ENCODE results near the gene TBC1D14.

TBC1D14 gene

GRCh38 chr4:7046971-7047370 lies 137.3 kb downstream of the TBC1D14 start:
- no peak overlapping the region for H3K27ac ChIP-seq (ENCODE audit: low read depth, low read length)
- no peaks in the 10 kb centered on the region for H3K9me2 ChIP-seq (replicated peaks; ENCODE audit: insufficient read depth, low read length)
- H3F3A ChIP-seq (ENCODE audit: insufficient read depth): no peaks in the 10 kb centered on the region
- peaks cover 45% of the 10 kb centered on the region for H3K79me2 ChIP-seq (ENCODE audit: insufficient read depth, low read length)
- no peak overlapping the region for H2AFZ ChIP-seq (ENCODE audit: low read depth, low read length, severe bottlenecking)
- no peaks in the 10 kb centered on the region for H3K36me3 ChIP-seq (ENCODE audit: low read length)
- H3K4me3 ChIP-seq (ENCODE audit: insufficient read depth, low read length, poor library complexity, severe bottlenecking): no peak overlapping the region
- H3K27me3 ChIP-seq (ENCODE audit: low read length): no peaks in the 10 kb centered on the region
- TF ChIP-seq CTCF (IDR thresholded peaks at IDR 0.05; ENCODE audit: insufficient read depth, low read length, poor library complexity, severe bottlenecking) (no peak), EZH2phosphoT487 (conservative IDR thresholded peaks at IDR 0.05; ENCODE audit: low read length) (no peak)
- no peak overlapping the region for H3K9ac ChIP-seq (ENCODE audit: low read length)
- no peaks in the 10 kb centered on the region for H3K9me3 ChIP-seq (ENCODE audit: insufficient read depth, low read length)
- no peaks in the 10 kb centered on the region; the same call in 1 of the 2 replicates for H4K20me1 ChIP-seq (ENCODE audit: low read depth, low read length)
- H3K4me2 ChIP-seq (ENCODE audit: low read depth, low read length, poor library complexity, severe bottlenecking): no peak overlapping the region

GRCh38 chr4:7048642-7049041 lies 139.0 kb downstream of the TBC1D14 start:
- Histone ChIP-seq H3F3A (ENCODE audit: insufficient read depth) (no peaks in the 10 kb centered on the region), H3K9ac (ENCODE audit: low read length) (no peak overlapping the region), H3K79me2 (ENCODE audit: insufficient read depth, low read length) (peaks cover 51% of the 10 kb centered on the region), H3K9me3 (ENCODE audit: insufficient read depth, low read length) (no peaks in the 10 kb centered on the region), H2AFZ (ENCODE audit: low read depth, low read length, severe bottlenecking) (no peak overlapping the region), H3K36me3 (ENCODE audit: low read length) (no peaks in the 10 kb centered on the region), H3K4me3 (ENCODE audit: insufficient read depth, low read length, poor library complexity, severe bottlenecking) (no peak overlapping the region), H3K4me2 (ENCODE audit: low read depth, low read length, poor library complexity, severe bottlenecking) (no peak overlapping the region), H3K27me3 (ENCODE audit: low read length) (no peaks in the 10 kb centered on the region), H3K27ac (ENCODE audit: low read depth, low read length) (no peak overlapping the region), H4K20me1 (ENCODE audit: low read depth, low read length) (no peaks in the 10 kb centered on the region; the same call in 1 of the 2 replicates), H3K9me2 (replicated peaks; ENCODE audit: insufficient read depth, low read length) (no peaks in the 10 kb centered on the region)
- TF ChIP-seq CTCF (IDR thresholded peaks at IDR 0.05; ENCODE audit: insufficient read depth, low read length, poor library complexity, severe bottlenecking): no peak
- no peak for TF ChIP-seq EZH2phosphoT487 (conservative IDR thresholded peaks at IDR 0.05; ENCODE audit: low read length)

GRCh38 chr4:7049295-7049694 lies 139.7 kb downstream of the TBC1D14 start:
- H3K9me3 ChIP-seq (ENCODE audit: insufficient read depth, low read length): no peaks in the 10 kb centered on the region
- H3K27me3 ChIP-seq (ENCODE audit: low read length): no peaks in the 10 kb centered on the region
- H3K27ac ChIP-seq (ENCODE audit: low read depth, low read length): no peak overlapping the region
- H3K9me2 ChIP-seq (replicated peaks; ENCODE audit: insufficient read depth, low read length): no peaks in the 10 kb centered on the region
- H3F3A ChIP-seq (ENCODE audit: insufficient read depth): no peaks in the 10 kb centered on the region
- no peak for TF ChIP-seq EZH2phosphoT487 (conservative IDR thresholded peaks at IDR 0.05; ENCODE audit: low read length)
- H2AFZ ChIP-seq (ENCODE audit: low read depth, low read length, severe bottlenecking): no peak overlapping the region
- H3K4me2 ChIP-seq (ENCODE audit: low read depth, low read length, poor library complexity, severe bottlenecking): no peak overlapping the region
- no peaks in the 10 kb centered on the region for H3K36me3 ChIP-seq (ENCODE audit: low read length)
- H3K9ac ChIP-seq (ENCODE audit: low read length): no peak overlapping the region
- no peak overlapping the region for H3K4me3 ChIP-seq (ENCODE audit: insufficient read depth, low read length, poor library complexity, severe bottlenecking)
- H4K20me1 ChIP-seq (ENCODE audit: low read depth, low read length): no peaks in the 10 kb centered on the region; the same call in 1 of the 2 replicates
- peaks cover 44% of the 10 kb centered on the region for H3K79me2 ChIP-seq (ENCODE audit: insufficient read depth, low read length)

GRCh38 chr4:7049739-7050138 lies 140.1 kb downstream of the TBC1D14 start:
- Histone ChIP-seq H3K36me3 (ENCODE audit: low read length) (no peaks in the 10 kb centered on the region), H3K27me3 (ENCODE audit: low read length) (no peaks in the 10 kb centered on the region), H3K9ac (ENCODE audit: low read length) (no peak overlapping the region), H3K9me3 (ENCODE audit: insufficient read depth, low read length) (no peaks in the 10 kb centered on the region), H3K79me2 (ENCODE audit: insufficient read depth, low read length) (peaks cover 40% of the 10 kb centered on the region), H3K4me3 (ENCODE audit: insufficient read depth, low read length, poor library complexity, severe bottlenecking) (no peak overlapping the region), H2AFZ (ENCODE audit: low read depth, low read length, severe bottlenecking) (no peak overlapping the region), H3K9me2 (replicated peaks; ENCODE audit: insufficient read depth, low read length) (no peaks in the 10 kb centered on the region), H4K20me1 (ENCODE audit: low read depth, low read length) (no peaks in the 10 kb centered on the region), H3K27ac (ENCODE audit: low read depth, low read length) (no peak overlapping the region), H3K4me2 (ENCODE audit: low read depth, low read length, poor library complexity, severe bottlenecking) (no peak overlapping the region), H3F3A (ENCODE audit: insufficient read depth) (no peaks in the 10 kb centered on the region)
- no peak for TF ChIP-seq CTCF (IDR thresholded peaks at IDR 0.05; ENCODE audit: insufficient read depth, low read length, poor library complexity, severe bottlenecking)

Measured in SU-DHL-6 (cell line).